Activated CD4-positive, alpha-beta T cell treated with anti-CD3 and anti-CD28 coated beads, Interleukin-2, amount 10 ng/mL, durations not matched to agents 7 days and 5 days (primary cell): Measurements from ENCODE around the gene SFTPA2. TPM values are rescaled to one million over a fixed set of nuclear protein-coding genes. Genes with fewer than 3 reads are reported as not detected.
A peak's percentile ranks its signal among the peaks of the same experiment; 100 is the strongest.
"Not testable (repeated sequence)": the region's sequence is repeated elsewhere in the genome, so short reads cannot be mapped to it uniquely, and the experiment has no call there.

Experiments
- CTCF ChIA-PET: fragments of 350-600 bp; sonication (Branson Sonifier 250); formaldehyde crosslinking; loops from one replicate; lab custom pipeline; 2021; ENCODE audit warnings: antibody characterized with exemption; lab: Charles Lee
- POLR2A ChIA-PET: fragments of 350-600 bp; sonication (Branson Sonifier 250); formaldehyde crosslinking; loops from one replicate; lab custom pipeline; 2021; ENCODE audit warnings: antibody characterized with exemption; lab: Charles Lee
- DNase-seq: peaks from one replicate; pipeline ENCODE4 v3.0.0-alpha.2; 2020
- H3K27ac Mint-ChIP-seq: one replicate; pipeline ENCODE4 v1.8.0; 2021; ENCODE audit warnings: mild to moderate bottlenecking, moderate library complexity, mixed read lengths
- H3K27me3 Mint-ChIP-seq: one replicate; pipeline ENCODE4 v1.8.0; 2021; ENCODE audit warnings: mixed read lengths
- H3K36me3 Mint-ChIP-seq: one replicate; pipeline ENCODE4 v1.8.0; 2021; ENCODE audit warnings: low read depth, mixed read lengths
- H3K4me1 Mint-ChIP-seq: one replicate; pipeline ENCODE4 v1.8.0; 2021; ENCODE audit warnings: mixed read lengths
- H3K4me3 Mint-ChIP-seq: one replicate; pipeline ENCODE4 v1.8.0; 2021; ENCODE audit warnings: mild to moderate bottlenecking, moderate library complexity, mixed read lengths
- H3K9me3 Mint-ChIP-seq: one replicate; pipeline ENCODE4 v1.8.0; 2021; ENCODE audit warnings: mixed read lengths
- total RNA-seq, 2 experiments: library from RNA; stranded (reverse); gene quantifications; one replicate each; pipeline ENCODE4 v1.2.3, GENCODE V29; 2021

The SFTPA2 gene
- total RNA-seq: not detected

DNA sequence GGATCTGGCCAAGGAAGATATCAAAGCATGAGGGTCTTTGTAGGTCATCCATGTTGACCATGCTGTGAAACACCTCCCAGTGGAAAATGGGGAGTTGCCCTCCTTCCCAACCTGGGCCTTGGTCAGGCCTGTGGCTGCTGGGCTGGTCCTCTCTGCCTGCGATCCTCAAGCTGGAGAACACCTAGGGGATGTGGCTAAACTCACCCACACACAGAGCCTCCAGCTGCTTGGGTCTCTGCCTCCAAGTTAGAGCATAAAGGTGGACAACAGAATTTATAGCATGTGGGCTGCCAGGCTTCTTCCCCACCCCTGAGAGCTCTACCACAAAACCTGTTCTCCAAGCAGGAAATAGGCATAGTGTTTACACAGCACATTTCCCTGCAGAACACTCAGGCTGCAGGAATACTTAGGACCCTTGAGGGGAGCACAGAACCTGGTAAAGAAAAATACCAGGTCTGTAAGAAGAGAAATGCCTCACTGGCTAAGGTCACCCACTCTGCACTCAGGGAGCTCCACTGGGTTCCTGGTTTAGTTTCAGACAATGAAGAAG lies at the start of gene SFTPA2:
TSS of gene SFTPA2 (minus strand) at position 248 of the 550 bp plus-strand sequence. CDS start 924 bp downstream, outside the sequence.
- peaks cover 4% of the 10 kb centered on the region for H3K4me1 Mint-ChIP-seq
- DNase-seq: no peak
- ChIA-PET CTCF (no interaction called here), POLR2A (no interaction called here)
- no peak within 1 kb of the TSS for H3K27ac Mint-ChIP-seq
- H3K36me3 Mint-ChIP-seq: no peaks in the 10 kb centered on the region
- H3K27me3 Mint-ChIP-seq: peaks cover 16% of the 10 kb centered on the region
- no peak within 1 kb of the TSS for H3K4me3 Mint-ChIP-seq
- H3K9me3 Mint-ChIP-seq: no peaks in the 10 kb centered on the region

DNA sequence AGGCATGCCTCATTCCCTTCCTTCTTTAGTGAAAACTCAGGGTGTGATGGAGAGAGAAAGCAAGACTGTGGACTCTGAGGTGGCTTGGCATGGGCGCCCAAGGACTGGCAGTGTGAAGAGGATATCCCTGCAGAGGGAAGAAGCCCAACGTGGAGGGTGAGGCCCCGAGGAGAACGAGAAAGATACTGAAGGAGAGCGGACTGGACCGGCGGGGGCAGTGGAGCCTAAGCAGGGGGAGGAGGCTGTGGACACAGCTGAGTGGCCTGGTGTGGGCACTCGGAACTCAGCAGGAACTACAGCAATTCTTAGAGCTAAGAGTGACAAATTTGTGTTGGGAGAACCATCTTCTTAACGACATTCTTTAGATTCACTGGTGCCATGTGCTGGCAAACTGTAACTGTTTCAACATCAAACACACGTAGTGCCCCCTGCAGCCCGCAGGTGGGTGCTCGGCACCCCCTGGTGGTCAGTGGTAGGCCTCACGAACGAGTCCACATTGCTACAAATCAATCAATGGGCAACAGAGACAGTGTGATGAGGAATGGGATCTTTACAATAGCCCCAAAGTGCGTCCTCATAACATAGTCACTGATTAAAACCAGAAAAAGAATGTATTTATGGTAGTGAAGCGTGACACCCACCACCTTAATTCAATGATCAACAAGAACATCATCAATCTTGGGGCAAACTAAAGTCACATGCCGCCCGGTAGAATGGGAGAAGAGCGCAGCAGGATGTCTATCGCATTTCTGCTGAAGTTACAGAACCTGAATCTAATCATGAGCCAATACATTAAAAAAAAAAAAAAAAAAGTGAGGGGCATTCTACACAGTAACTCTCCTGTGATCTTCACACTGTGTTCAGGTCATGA lies 48.5 kb upstream of the SFTPA2 start:
- no peaks in the 10 kb centered on the region for H3K4me1 Mint-ChIP-seq
- CTCF ChIA-PET: no interaction called here
- no peaks in the 10 kb centered on the region for H3K36me3 Mint-ChIP-seq
- no peak overlapping the region for H3K27ac Mint-ChIP-seq
- H3K9me3 Mint-ChIP-seq: no peaks in the 10 kb centered on the region
- POLR2A ChIA-PET: no interaction called here
- peak; percentile 46 for DNase-seq
- peaks cover 6% of the 10 kb centered on the region for H3K27me3 Mint-ChIP-seq
- H3K4me3 Mint-ChIP-seq: no peak overlapping the region

DNA sequence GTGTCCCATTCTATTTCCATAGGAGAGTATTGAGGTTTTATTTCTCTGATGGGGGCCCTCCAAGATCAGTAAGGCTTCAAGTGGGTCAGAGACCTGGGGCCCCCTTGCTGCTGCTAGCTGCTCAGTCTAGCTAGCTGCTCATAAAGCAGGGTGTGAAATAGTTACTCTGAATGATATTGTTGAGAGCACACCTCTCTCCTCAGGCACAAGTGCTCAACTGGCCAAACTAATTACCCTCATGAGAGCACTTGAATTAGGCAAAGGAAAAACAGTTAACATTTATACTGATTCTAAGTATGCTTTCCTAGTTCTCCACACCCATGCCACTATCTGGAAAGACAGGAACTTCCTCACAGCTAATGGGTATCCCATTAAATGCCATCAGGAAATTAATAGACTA lies 45.1 kb upstream of the SFTPA2 start:
- POLR2A ChIA-PET: no interaction called here
- Mint-ChIP-seq H3K27ac (no peak overlapping the region), H3K9me3 (no peaks in the 10 kb centered on the region), H3K4me1 (no peaks in the 10 kb centered on the region), H3K36me3 (no peaks in the 10 kb centered on the region), H3K4me3 (no peak overlapping the region), H3K27me3 (peaks cover 20% of the 10 kb centered on the region)
- CTCF ChIA-PET: no interaction called here
- no peak for DNase-seq

DNA sequence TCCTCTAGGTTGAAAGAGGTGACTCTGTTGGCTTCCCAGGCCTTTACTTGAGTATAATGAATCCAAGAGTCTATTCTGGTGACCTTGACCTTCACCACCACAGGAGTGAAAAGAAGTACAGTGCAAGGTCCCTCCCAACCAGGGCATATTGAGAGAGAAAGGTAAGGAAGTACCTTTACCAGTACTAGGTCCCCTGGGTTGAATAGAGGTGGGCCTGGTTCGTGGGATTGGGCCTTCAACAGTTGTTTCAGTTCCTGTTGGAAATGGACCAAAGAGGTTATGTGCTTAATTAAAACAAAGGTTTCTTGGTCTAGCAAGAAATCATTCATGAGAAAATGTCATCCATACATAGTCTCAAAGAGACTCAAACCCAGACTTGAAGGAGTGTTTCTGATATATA lies 44.1 kb upstream of the SFTPA2 start:
- H3K4me3 Mint-ChIP-seq: no peak overlapping the region
- ChIA-PET POLR2A (no interaction called here), CTCF (no interaction called here)
- DNase-seq: no peak
- H3K27ac Mint-ChIP-seq: no peak overlapping the region
- peaks cover 20% of the 10 kb centered on the region for H3K27me3 Mint-ChIP-seq
- H3K36me3 Mint-ChIP-seq: no peaks in the 10 kb centered on the region
- no peaks in the 10 kb centered on the region for H3K9me3 Mint-ChIP-seq
- no peaks in the 10 kb centered on the region for H3K4me1 Mint-ChIP-seq

DNA sequence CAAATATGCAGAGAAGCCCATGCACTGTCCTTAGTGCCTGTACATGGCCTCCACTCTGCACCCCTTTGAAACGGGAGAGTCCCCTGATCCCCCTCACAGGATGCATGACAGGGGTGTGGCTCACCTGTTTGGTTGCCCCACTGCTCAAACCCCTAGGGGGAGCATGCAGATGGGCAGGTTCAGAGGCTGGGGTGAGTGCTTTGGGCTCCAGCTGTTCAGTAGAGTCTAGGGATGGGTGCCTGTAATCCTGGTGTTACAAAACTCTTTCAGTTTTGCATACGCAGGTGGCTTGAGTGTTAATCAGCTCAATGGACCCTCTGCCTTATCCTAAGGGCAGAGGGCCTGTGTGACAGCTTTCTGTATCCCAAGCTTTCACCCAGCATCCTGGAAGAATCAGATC lies 42.7 kb upstream of the SFTPA2 start:
- H3K9me3 Mint-ChIP-seq: peaks cover 8% of the 10 kb centered on the region
- peaks cover 26% of the 10 kb centered on the region for H3K27me3 Mint-ChIP-seq
- no peak overlapping the region for H3K27ac Mint-ChIP-seq
- no peak overlapping the region for H3K4me3 Mint-ChIP-seq
- no peaks in the 10 kb centered on the region for H3K36me3 Mint-ChIP-seq
- ChIA-PET POLR2A (no interaction called here), CTCF (no interaction called here)
- no peak for DNase-seq
- no peaks in the 10 kb centered on the region for H3K4me1 Mint-ChIP-seq

DNA sequence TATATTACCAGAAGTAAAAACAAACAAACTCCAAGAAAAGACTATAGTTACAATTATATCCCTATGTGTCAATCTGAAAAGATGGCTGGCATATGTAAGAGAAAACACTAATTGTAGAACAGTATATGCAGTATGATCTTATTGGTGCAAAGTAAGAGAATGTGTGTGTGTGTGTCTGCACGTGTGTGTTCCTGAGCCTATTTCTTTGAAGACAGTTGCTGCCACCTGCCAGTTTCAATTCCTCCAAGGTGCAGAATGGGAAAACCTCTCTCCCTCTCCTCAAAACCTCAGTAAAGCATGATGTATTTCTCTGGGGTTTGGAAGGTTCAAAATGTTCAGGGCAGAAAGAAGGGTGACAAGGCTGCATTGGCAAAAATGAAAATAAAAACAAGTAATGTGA lies 41.7 kb upstream of the SFTPA2 start:
- peaks cover 31% of the 10 kb centered on the region for H3K27me3 Mint-ChIP-seq
- CTCF ChIA-PET: no interaction called here
- no peak for DNase-seq
- H3K4me3 Mint-ChIP-seq: no peak overlapping the region
- H3K9me3 Mint-ChIP-seq: peaks cover 14% of the 10 kb centered on the region
- H3K36me3 Mint-ChIP-seq: no peaks in the 10 kb centered on the region
- POLR2A ChIA-PET: no interaction called here
- H3K27ac Mint-ChIP-seq: no peak overlapping the region
- H3K4me1 Mint-ChIP-seq: no peaks in the 10 kb centered on the region

DNA sequence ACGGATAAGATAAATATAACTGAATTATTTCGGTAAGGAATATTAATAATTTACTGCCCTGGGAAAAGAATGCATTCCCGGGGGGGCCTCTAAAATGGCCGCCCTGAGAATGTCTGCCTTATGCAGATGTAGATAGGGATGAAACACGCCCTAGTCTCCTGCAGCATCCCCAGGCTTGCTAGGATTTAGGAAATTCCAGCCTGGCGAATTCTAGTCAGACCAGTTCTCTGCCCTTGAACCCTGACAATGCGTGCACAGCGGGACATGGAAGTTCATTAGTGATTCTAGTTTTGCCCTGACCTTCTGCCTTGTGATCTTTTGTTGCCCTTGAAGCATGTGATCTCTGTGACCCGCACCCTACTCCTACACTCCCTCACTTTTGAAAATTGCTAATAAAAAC lies 39.4 kb upstream of the SFTPA2 start:
- Mint-ChIP-seq H3K27me3 (peaks cover 29% of the 10 kb centered on the region), H3K9me3 (peaks cover 14% of the 10 kb centered on the region)
- H3K36me3 Mint-ChIP-seq, DNase-seq, H3K27ac Mint-ChIP-seq, POLR2A ChIA-PET, H3K4me3 Mint-ChIP-seq, H3K4me1 Mint-ChIP-seq, CTCF ChIA-PET: not testable (repeated sequence)

DNA sequence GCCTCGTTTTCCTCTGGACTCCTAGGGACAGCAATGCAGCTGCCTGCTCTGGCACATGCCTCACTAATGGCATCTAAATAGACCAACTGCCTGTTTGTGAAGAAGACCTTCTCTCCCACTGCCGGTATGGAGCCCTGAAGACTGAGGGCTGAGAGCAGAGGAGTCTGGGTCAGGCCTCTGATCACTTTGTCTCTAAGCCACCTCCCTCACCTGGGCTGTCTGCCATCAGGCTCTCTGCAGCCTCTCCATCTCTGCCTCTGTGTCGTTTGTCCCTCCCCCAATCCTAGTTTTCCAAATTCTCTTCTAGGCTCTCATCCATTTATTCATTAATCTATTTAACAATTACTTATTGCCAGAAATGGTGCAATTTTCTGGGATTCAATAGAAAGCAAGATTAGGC lies 35.3 kb upstream of the SFTPA2 start:
- POLR2A ChIA-PET: no interaction called here
- Mint-ChIP-seq H3K36me3 (no peaks in the 10 kb centered on the region), H3K9me3 (peaks cover 14% of the 10 kb centered on the region), H3K27me3 (peaks cover 27% of the 10 kb centered on the region), H3K27ac (no peak overlapping the region), H3K4me1 (no peaks in the 10 kb centered on the region), H3K4me3 (no peak overlapping the region)
- CTCF ChIA-PET: no interaction called here
- DNase-seq: no peak

DNA sequence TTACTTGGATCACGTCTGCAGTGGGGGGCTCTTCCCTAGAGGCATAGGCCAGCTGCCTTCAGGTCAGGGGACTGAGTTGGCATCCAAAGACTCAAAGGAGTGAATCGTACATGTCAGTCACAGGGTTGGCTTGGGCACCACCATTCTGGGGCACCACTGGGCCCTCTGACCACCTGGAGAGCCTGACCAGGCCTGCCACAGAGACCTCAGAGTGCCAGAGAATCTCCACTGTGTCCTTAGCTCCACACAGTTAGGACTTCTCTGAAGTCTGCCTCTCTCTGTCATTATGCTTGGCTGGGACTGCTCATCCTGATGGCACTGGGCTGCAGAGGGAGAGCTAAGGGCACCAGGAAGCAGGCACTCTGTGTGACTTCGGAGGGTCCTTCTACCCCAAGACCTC lies 34.4 kb upstream of the SFTPA2 start:
- H3K4me1 Mint-ChIP-seq, POLR2A ChIA-PET, H3K36me3 Mint-ChIP-seq, H3K4me3 Mint-ChIP-seq, CTCF ChIA-PET, DNase-seq, H3K27ac Mint-ChIP-seq: not testable (repeated sequence)
- H3K9me3 Mint-ChIP-seq: peaks cover 14% of the 10 kb centered on the region
- H3K27me3 Mint-ChIP-seq: peaks cover 35% of the 10 kb centered on the region

DNA sequence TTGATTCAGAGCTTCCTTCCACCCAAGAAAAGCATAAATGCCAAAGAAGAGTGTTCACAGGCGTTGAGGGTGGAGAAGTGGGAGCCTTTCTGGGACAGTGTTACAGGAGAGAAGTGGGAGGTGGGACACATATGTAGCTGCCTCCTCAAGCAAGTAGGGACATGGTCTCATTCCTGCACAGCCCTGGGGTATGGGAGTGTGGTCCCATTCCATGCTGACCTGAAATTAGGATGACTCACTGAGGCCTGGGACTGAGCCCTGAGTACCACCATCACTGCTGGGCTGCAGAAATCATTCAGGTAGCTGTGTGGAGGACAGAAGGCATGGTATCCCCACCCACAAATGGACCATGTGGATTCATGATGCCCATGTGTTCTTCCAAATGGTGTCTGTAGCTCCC lies 33.2 kb upstream of the SFTPA2 start:
- ChIA-PET CTCF (no interaction called here), POLR2A (no interaction called here)
- peaks cover 11% of the 10 kb centered on the region for H3K9me3 Mint-ChIP-seq
- H3K27ac Mint-ChIP-seq: no peak overlapping the region
- no peak overlapping the region for H3K4me3 Mint-ChIP-seq
- no peaks in the 10 kb centered on the region for H3K4me1 Mint-ChIP-seq
- H3K27me3 Mint-ChIP-seq: peaks cover 41% of the 10 kb centered on the region
- DNase-seq: no peak
- no peaks in the 10 kb centered on the region for H3K36me3 Mint-ChIP-seq

DNA sequence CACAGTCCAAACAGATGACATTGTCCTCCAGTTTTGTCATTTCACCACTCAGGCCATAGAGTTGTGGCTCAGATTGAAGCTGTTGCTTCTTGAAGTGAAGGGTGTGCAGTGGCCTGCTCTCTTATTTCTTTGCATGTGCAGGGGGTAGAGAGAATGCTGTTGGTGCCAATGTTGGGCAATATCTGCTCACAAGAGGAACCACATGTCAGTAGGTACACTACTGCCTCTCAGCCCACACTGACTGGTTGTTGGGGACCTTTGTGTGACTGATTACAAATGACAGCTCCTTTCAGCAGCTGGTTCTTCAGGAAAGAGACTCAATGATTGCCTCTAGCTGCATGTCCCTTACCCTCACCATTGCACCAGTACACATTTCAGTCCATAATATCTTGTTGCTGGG lies 28.6 kb upstream of the SFTPA2 start:
- no peak overlapping the region for H3K27ac Mint-ChIP-seq
- no peaks in the 10 kb centered on the region for H3K4me1 Mint-ChIP-seq
- CTCF ChIA-PET: no interaction called here
- H3K36me3 Mint-ChIP-seq: no peaks in the 10 kb centered on the region
- H3K27me3 Mint-ChIP-seq: peaks cover 33% of the 10 kb centered on the region
- no peak overlapping the region for H3K4me3 Mint-ChIP-seq
- POLR2A ChIA-PET: no interaction called here
- no peak for DNase-seq
- H3K9me3 Mint-ChIP-seq: no peaks in the 10 kb centered on the region

DNA sequence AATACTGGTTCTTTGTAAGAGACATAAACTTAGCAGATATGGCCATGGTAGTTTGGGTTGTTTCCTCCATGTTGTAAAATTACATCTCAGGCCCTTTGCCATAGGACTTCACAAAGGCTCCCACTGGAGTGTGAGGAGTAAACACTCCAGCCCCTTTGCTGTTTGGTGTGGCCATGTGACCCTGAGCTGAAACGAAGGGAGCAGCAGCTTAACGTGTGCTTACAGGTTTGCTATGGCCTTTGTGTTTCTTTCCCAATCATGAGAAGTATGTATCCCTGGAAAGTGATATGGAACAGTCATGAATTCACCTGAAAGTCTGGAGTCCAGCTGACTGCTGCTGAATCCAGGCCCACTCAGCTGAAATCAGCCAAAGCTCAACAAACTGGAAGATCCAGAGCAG lies 26.7 kb upstream of the SFTPA2 start:
- Mint-ChIP-seq H3K27ac (no peak overlapping the region), H3K4me1 (peaks cover 4% of the 10 kb centered on the region), H3K27me3 (peaks cover 33% of the 10 kb centered on the region), H3K36me3 (no peaks in the 10 kb centered on the region), H3K9me3 (no peaks in the 10 kb centered on the region), H3K4me3 (no peak overlapping the region)
- ChIA-PET POLR2A (no interaction called here), CTCF (no interaction called here)
- no peak for DNase-seq

DNA sequence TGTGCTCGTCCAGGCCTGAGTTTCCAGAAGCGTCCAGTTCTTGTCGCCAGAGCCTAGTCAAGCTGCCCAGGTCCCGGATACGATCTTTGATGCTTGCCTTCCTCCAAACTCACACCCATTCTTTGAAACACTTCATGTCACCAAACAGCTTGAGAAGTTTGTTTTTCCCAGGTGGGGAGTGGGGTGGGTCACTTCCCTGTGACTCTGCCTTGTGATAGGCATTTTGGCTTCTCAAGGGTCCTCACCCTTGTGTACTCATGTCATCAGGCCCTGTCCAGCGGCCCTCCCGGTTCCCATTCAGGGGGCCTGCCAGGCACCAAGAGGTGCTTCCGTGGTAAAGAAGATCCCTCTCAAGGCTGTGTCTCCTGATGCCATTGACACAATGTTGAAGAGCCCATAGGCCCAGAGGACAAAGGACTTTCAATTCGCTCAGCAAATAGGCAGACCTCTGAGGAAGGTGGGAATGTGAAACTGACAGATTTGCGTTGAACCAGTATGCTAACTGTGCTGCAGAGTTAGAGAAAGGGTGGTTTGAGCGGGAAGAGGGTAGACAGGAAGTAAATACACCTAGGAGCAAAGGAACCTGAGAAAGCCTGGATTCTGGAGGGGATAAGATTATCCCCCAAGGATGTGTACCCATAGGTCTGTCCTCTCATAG lies 25.8 kb upstream of the SFTPA2 start:
- Mint-ChIP-seq H3K9me3 (no peaks in the 10 kb centered on the region), H3K27me3 (peaks cover 31% of the 10 kb centered on the region), H3K27ac (no peak overlapping the region), H3K4me1 (peaks cover 4% of the 10 kb centered on the region), H3K36me3 (no peaks in the 10 kb centered on the region), H3K4me3 (no peak overlapping the region)
- DNase-seq: no peak
- POLR2A ChIA-PET: no interaction called here
- CTCF ChIA-PET: no interaction called here
